PC-9 (cell line): ENCODE results near the gene GPR149.

Experiments
- CTCF ChIP-seq: fragments of 200-600 bp; sonication (generic); conservative IDR thresholded peaks from 2 replicates; pipeline ENCODE4 v1.6.1; 2017; ENCODE audit warnings: mixed run types, antibody characterized with exemption, mild to moderate bottlenecking, moderate library complexity
- EZH2 ChIP-seq: fragments of 200-600 bp; sonication (generic); IDR thresholded peaks from 2 replicates; pipeline ENCODE4 v1.8.0; 2017; ENCODE audit warnings: antibody characterized with exemption, low read depth

- TF ChIP-seq CTCF (no peak), EZH2 (no peak)
Measured at GRCh38 chr3:154361099-154361498, 68.9 kb downstream of the GPR149 start.
